Uterus (tissue), 2 donors: ENCODE data around the gene ARHGDIB.

Experiments
- POLR2A ChIP-seq, 2 donors: fragments of 450-650 bp; IDR thresholded peaks; one replicate each; pipeline ENCODE4 v1.6.1; 2016; ENCODE audit warnings: antibody characterized with exemption in 2 of 2, mild to moderate bottlenecking in 1 of 2, moderate library complexity in 1 of 2
- TF ChIP-seq, protein P1 (sequence below), 4 experiments: fragments of 200-600 bp in 2 of 4; fragments of 450-650 bp in 2 of 4; sonication (generic) in 2 of 4; IDR thresholded peaks; one replicate each; pipeline ENCODE4 v1.5.1; 2016 to 2019; ENCODE audit warnings: antibody characterized with exemption in 4 of 4, mild to moderate bottlenecking in 2 of 4, moderate library complexity in 1 of 4

GRCh38 chr12:14997998-14998397 is 36.6 kb upstream of the ARHGDIB start:
- TF ChIP-seq, protein P1, sequence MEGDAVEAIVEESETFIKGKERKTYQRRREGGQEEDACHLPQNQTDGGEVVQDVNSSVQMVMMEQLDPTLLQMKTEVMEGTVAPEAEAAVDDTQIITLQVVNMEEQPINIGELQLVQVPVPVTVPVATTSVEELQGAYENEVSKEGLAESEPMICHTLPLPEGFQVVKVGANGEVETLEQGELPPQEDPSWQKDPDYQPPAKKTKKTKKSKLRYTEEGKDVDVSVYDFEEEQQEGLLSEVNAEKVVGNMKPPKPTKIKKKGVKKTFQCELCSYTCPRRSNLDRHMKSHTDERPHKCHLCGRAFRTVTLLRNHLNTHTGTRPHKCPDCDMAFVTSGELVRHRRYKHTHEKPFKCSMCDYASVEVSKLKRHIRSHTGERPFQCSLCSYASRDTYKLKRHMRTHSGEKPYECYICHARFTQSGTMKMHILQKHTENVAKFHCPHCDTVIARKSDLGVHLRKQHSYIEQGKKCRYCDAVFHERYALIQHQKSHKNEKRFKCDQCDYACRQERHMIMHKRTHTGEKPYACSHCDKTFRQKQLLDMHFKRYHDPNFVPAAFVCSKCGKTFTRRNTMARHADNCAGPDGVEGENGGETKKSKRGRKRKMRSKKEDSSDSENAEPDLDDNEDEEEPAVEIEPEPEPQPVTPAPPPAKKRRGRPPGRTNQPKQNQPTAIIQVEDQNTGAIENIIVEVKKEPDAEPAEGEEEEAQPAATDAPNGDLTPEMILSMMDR (IDR thresholded peaks at IDR 0.05): no peak
- no peak for TF ChIP-seq POLR2A (IDR thresholded peaks at IDR 0.05)
